ENCODE data around the gene NOP53. TPM values are rescaled to one million over a fixed set of nuclear protein-coding genes. Genes with fewer than 3 reads are reported as not detected.

Gene NOP53
- total and polyA plus RNA-seq, 9 of the 15 experiments (the other 6 are each of a cell fraction or from before 2014, with no cell fraction given), result 6.5 to 274 (median 145) TPM

DNA sequence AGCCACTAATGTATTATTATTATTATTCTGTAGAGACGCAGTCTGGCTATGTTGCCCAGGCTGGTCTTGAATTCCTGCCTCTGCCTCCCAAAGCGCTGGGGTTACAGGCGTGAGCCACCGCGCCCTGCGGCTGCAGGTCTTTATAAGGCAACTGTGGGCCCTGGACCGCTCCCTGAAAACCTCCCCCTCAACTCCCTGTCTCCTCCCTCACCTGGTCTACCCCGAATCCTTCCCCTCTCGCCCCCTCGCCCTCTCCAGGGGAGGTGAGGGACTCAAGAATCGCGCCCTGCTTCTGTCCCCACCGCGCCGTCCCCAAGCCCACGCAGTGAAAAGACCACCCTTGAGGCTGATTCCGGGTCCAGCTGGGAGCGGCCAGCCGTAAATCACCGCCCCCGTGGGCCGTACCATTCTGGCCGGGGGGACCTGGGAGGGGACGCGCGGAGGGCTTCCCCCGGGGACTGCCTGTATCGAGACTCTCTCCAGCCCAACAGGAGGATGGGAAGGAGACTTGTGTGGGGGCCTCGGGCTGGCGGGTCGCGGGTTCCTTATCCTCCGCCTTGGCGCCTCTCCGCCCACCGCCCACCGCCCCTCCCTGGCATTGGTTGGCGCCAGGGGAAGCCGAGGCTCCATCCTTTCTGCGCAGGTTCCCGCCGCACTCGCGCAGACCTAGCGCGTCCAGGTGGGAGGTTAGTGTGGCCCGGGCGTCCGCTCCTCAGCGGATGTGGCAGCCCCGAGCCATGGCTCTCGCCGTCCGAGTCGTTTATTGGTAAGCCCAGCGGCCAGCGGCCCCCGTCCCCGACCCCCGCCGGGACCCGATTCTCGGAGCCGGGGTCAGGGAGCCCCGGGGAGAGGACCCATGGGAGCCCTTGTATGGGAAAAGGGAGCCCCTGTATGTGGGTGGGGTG is 33.0 kb downstream of the NOP53 start, which contains the start of gene SELENOW (continued):
- TF ChIP-seq NELFE (IDR thresholded peaks at IDR 0.05; ENCODE audit: insufficient read depth, insufficient read length) (no peak), ZNF12 (CRISPR knock-in tag; IDR thresholded peaks at IDR 0.05) (no peak; the same call in 1 of the 2 replicates), RBM14 (IDR thresholded peaks at IDR 0.05; ENCODE audit: borderline replicate concordance, insufficient read depth, low read depth, low read length) (no peak), CHD2 (IDR thresholded peaks at IDR 0.05; ENCODE audit: low read depth, low read length) (0 out of 2 replicates have a peak, but pooled peaks have one; percentile 28), ZNF644 (tag; IDR thresholded peaks at IDR 0.05; ENCODE audit: low read depth) (no peak), ZNF282 (CRISPR knock-in tag; IDR thresholded peaks at IDR 0.05) (no peak), FUS (optimal IDR thresholded peaks at IDR 0.05; ENCODE audit: low read depth, low read length) (no peak), TEAD1 (CRISPR knock-in tag; IDR thresholded peaks at IDR 0.05) (peak in 1 of 2 experiments; percentile 66; a peak in 2 of 4 replicates), STAT5A (IDR thresholded peaks at IDR 0.05; ENCODE audit: borderline replicate concordance, low read length) (no peak), FOSL1 (tag; conservative IDR thresholded peaks at IDR 0.05) (0 out of 2 replicates have a peak, but pooled peaks have one; percentile 11), TCF7L2 (IDR thresholded peaks at IDR 0.05; ENCODE audit: low read depth, low read length) (peak; percentile 89), SREBF1 (IDR thresholded peaks at IDR 0.05; ENCODE audit: borderline replicate concordance, low read depth, low read length) (peak; percentile 77), HDAC1 (IDR thresholded peaks at IDR 0.05) (peak in 1 of 2 experiments; percentile 90; a peak in 2 of 4 replicates), HSF4 (CRISPR knock-in tag; IDR thresholded peaks at IDR 0.05; ENCODE audit: borderline replicate concordance) (no peak), MYBL2 (IDR thresholded peaks at IDR 0.05; ENCODE audit: low read depth) (no peak), MYBL2 (CRISPR knock-in tag; IDR thresholded peaks at IDR 0.05; ENCODE audit: borderline replicate concordance) (no peak), FOXK2 (conservative IDR thresholded peaks at IDR 0.05 in 1 of 2, IDR thresholded peaks at IDR 0.05 in 1 of 2; ENCODE audit: low read depth in 2 of 2) (peak in 1 of 2 experiments; percentile 100; a peak in 3 of 4 replicates), ELF4 (CRISPR knock-in tag; IDR thresholded peaks at IDR 0.05) (peak; percentile 45), TAF9B (IDR thresholded peaks at IDR 0.05; ENCODE audit: partially characterized antibody) (peak; percentile 65), JUND (IDR thresholded peaks at IDR 0.05; ENCODE audit: borderline replicate concordance, low read depth, low read length) (peak; percentile 96), JUND (tag; IDR thresholded peaks at IDR 0.05; ENCODE audit: borderline replicate concordance, low read depth, low read length) (no peak), DIDO1 (tag; IDR thresholded peaks at IDR 0.05; ENCODE audit: low read depth) (no peak; the same call in 1 of the 2 replicates)
- TF ChIP-seq, protein P1, sequence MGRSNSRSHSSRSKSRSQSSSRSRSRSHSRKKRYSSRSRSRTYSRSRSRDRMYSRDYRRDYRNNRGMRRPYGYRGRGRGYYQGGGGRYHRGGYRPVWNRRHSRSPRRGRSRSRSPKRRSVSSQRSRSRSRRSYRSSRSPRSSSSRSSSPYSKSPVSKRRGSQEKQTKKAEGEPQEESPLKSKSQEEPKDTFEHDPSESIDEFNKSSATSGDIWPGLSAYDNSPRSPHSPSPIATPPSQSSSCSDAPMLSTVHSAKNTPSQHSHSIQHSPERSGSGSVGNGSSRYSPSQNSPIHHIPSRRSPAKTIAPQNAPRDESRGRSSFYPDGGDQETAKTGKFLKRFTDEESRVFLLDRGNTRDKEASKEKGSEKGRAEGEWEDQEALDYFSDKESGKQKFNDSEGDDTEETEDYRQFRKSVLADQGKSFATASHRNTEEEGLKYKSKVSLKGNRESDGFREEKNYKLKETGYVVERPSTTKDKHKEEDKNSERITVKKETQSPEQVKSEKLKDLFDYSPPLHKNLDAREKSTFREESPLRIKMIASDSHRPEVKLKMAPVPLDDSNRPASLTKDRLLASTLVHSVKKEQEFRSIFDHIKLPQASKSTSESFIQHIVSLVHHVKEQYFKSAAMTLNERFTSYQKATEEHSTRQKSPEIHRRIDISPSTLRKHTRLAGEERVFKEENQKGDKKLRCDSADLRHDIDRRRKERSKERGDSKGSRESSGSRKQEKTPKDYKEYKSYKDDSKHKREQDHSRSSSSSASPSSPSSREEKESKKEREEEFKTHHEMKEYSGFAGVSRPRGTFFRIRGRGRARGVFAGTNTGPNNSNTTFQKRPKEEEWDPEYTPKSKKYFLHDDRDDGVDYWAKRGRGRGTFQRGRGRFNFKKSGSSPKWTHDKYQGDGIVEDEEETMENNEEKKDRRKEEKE (IDR thresholded peaks at IDR 0.05; ENCODE audit: borderline replicate concordance in 1 of 2, control insufficient read depth in 1 of 2, low read depth in 2 of 2, low read length in 1 of 2), result peak in 1 of 2 experiments; percentile 98; a peak in 2 of 4 replicates
